ENCODE data around the gene UBASH3B.

DNA sequence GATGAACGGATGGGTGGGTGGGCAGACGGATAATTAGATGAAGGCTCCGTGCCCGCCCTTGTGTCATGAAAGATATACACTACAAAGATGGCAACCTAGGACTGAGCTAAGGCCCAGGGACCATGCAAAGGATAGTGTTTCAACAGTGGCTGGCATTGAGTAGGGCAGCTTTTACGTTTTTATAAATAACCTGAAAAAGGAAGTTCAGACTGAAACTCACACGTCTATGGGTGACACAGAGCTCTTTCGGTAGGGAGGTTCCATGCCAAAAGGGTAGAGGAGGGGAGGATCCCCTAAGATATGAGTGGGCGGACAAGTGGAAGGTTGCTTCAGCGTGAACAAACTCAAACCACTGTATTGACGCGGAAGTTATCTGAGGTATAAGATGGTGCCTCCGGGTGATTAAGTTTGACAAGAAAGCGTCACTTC is 90.5 kb downstream of the UBASH3B start:
- TF ChIP-seq FOXM1 (IDR thresholded peaks at IDR 0.05; ENCODE audit: borderline replicate concordance, low read depth) (no peak), TEAD4 (IDR thresholded peaks at IDR 0.05) (no peak), CREB1 (IDR thresholded peaks at IDR 0.05; ENCODE audit: low read depth) (no peak), RAD21 (IDR thresholded peaks at IDR 0.05; ENCODE audit: low read depth) (no peak)
